HepG2 (cell line): ENCODE measurements around the gene HELZ. TPM values are rescaled to one million over a fixed set of nuclear protein-coding genes. Genes with fewer than 3 reads are reported as not detected.

Experiments used
- AGO2 ChIP-seq: fragments of 200-400 bp; formaldehyde crosslinking; optimal IDR thresholded peaks from 2 replicates; pipeline ENCODE3; 2017; ENCODE audit warnings: mild to moderate bottlenecking, low read depth, low read length, moderate library complexity
- ARID2 ChIP-seq: sonication (generic); formaldehyde crosslinking; IDR thresholded peaks from 2 replicates; pipeline ENCODE4 v1.8.1; 2022; ENCODE audit warnings: mild to moderate bottlenecking, missing genetic modification reagents, borderline replicate concordance
- FOXA1 ChIP-seq, 2 experiments: fragments of 450-650 bp in 1 of 2; sonication (generic) in 1 of 2; formaldehyde crosslinking in 1 of 2; IDR thresholded peaks; 2 replicates each; pipeline versions ENCODE4 v1.4.0 to v1.6.1; 2016 to 2020; ENCODE audit warnings: missing genetic modification reagents in 1 of 2
- FOXO1 ChIP-seq: sonication (generic); formaldehyde crosslinking; IDR thresholded peaks from 2 replicates; pipeline ENCODE4 v1.4.0; 2020; ENCODE audit warnings: missing genetic modification reagents
- HIVEP1 ChIP-seq: sonication (generic); formaldehyde crosslinking; IDR thresholded peaks from 2 replicates; pipeline ENCODE4 v1.4.0; 2020; ENCODE audit warnings: mild to moderate bottlenecking, missing genetic modification reagents
- KDM5A ChIP-seq: fragments of 200-600 bp; sonication (generic); IDR thresholded peaks from 2 replicates; pipeline ENCODE4 v1.7.0; 2018; ENCODE audit warnings: antibody characterized with exemption, mild to moderate bottlenecking, low read length, borderline replicate concordance
- KLF6 ChIP-seq: IDR thresholded peaks from 2 replicates; pipeline ENCODE4 v1.8.0; 2016; ENCODE audit warnings: missing biosample characterization, missing genetic modification reagents
- NFAT5 ChIP-seq: sonication (generic); formaldehyde crosslinking; IDR thresholded peaks from 2 replicates; pipeline ENCODE4 v1.4.0; 2020; ENCODE audit warnings: missing genetic modification reagents
- NFIB ChIP-seq: sonication (generic); formaldehyde crosslinking; IDR thresholded peaks from 2 replicates; pipeline ENCODE4 v1.9.0; 2021; ENCODE audit warnings: missing genetic modification reagents, mild to moderate bottlenecking, borderline replicate concordance
- ONECUT2 ChIP-seq: sonication (generic); formaldehyde crosslinking; IDR thresholded peaks from 2 replicates; pipeline ENCODE4 v1.4.0; 2020; ENCODE audit warnings: missing genetic modification reagents
- SP2 ChIP-seq: sonication (generic); formaldehyde crosslinking; IDR thresholded peaks from 2 replicates; pipeline ENCODE4 v1.5.1; 2020; ENCODE audit warnings: mild to moderate bottlenecking, missing genetic modification reagents
- ZMYM2 ChIP-seq: sonication (generic); formaldehyde crosslinking; IDR thresholded peaks from 2 replicates; pipeline ENCODE4 v1.8.0; 2022; ENCODE audit warnings: mild to moderate bottlenecking, missing genetic modification reagents
- ZNF124 ChIP-seq: sonication (generic); formaldehyde crosslinking; IDR thresholded peaks from 2 replicates; pipeline ENCODE4 v1.4.0; 2020; ENCODE audit warnings: missing genetic modification reagents
- ZNF251 ChIP-seq: sonication (generic); formaldehyde crosslinking; IDR thresholded peaks from 2 replicates; pipeline ENCODE4 v1.9.0; 2021; ENCODE audit warnings: mild to moderate bottlenecking, missing genetic modification reagents
- ZNF280D ChIP-seq: sonication (generic); formaldehyde crosslinking; IDR thresholded peaks from 2 replicates; pipeline ENCODE4 v1.5.1; 2020; ENCODE audit warnings: mild to moderate bottlenecking, missing genetic modification reagents
- ZNF296 ChIP-seq: sonication (generic); formaldehyde crosslinking; conservative IDR thresholded peaks from 2 replicates; pipeline ENCODE4 v1.5.0; 2020; ENCODE audit warnings: mild to moderate bottlenecking, missing genetic modification reagents
- ZNF484 ChIP-seq: sonication (generic); formaldehyde crosslinking; IDR thresholded peaks from 2 replicates; pipeline ENCODE4 v1.5.1; 2020; ENCODE audit warnings: mild to moderate bottlenecking, low read depth, missing genetic modification reagents, borderline replicate concordance
- ZNF724P ChIP-seq: sonication (generic); formaldehyde crosslinking; IDR thresholded peaks from 2 replicates; pipeline ENCODE4 v1.8.0; 2022; ENCODE audit warnings: missing genetic modification reagents, borderline replicate concordance
- ZNF772 ChIP-seq: sonication (generic); formaldehyde crosslinking; IDR thresholded peaks from 2 replicates; pipeline ENCODE4 v1.5.0; 2020; ENCODE audit warnings: mild to moderate bottlenecking, missing genetic modification reagents
- polyA plus RNA-seq, 8 experiments: library from polyadenylated mRNA; depleted of rRNA in 3 of 8; stranded (reverse) in 7 of 8; unstranded in 1 of 8; fragments of >200 nt; fragmentation: Illumina TruSeq in 4 of 8; extraction: Trizol in 4 of 8; gene quantifications; 2 replicates each; pipeline versions ENCODE4 v1.2.1 to v1.2.3, GENCODE V29; 2011 to 2016; ENCODE audit warnings: low read depth in 4 of 8, missing spikeins in 1 of 8, mixed read lengths in 1 of 8; ENCODE audit not compliant: insufficient read depth in 1 of 8
- total RNA-seq, 5 experiments: library from RNA; depleted of rRNA; stranded (reverse); fragments of >200 nt; fragmentation: Illumina TruSeq; extraction: Trizol; gene quantifications; 2 replicates each; pipeline ENCODE4 v1.2.3, GENCODE V29; 2016; ENCODE audit warnings: low read depth in 1 of 5
- TF ChIP-seq, protein P1 (sequence below): sonication (generic); formaldehyde crosslinking; IDR thresholded peaks from 2 replicates; pipeline ENCODE4 v1.9.0; 2022; ENCODE audit warnings: low read depth, missing genetic modification reagents

Gene HELZ
- total and polyA plus RNA-seq, 2 of the 13 experiments (the other 11 are each of a cell fraction or from before 2014, with no cell fraction given): 35.3 to 52.4 TPM

DNA sequence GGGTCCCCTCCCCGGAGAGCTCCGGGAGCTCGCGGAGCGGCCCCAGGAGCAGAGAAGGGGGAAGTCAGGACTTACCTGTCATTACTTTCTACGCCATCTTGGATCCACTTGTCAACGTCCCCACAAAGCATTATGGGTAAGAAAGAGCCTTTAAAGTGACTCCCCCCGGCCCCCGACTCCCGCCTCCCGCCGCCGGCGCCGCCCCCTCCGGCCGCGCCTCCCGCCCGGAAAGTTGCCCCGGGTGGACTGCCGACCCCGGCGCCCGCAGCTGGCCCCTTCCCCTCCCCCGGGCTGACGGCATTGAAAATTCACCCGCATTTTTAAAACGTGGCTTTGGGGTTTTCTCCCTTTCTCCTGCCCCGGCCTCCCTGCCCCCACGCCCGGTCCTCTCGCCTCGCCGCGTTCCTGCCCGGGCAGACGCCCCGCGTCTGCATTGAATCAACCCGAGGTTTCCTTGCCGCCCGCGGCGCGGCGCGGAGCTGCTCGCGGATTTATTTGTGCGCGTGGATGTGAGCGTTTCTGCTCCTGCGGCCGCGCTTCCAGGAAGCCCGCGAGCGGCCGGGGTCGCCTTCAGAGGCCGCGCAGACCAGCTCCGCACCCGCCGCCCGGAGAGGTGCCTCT is at the start of gene HELZ (continued):
- no peak for TF ChIP-seq SP2 (CRISPR knock-in tag)
- no peak for TF ChIP-seq ZNF251 (CRISPR knock-in tag)
- TF ChIP-seq FOXA1 (IDR thresholded peaks at IDR 0.05): no peak
- no peak for TF ChIP-seq FOXA1 (CRISPR knock-in tag; IDR thresholded peaks at IDR 0.05)
- no peak for TF ChIP-seq ZNF772 (CRISPR knock-in tag)
- 0 out of 2 replicates have a peak, but pooled peaks have one; percentile 10 for TF ChIP-seq ZNF280D (CRISPR knock-in tag)
- peak; percentile 81; the same call in 1 of the 2 replicates for TF ChIP-seq ARID2
- 0 out of 2 replicates have a peak, but pooled peaks have one; percentile 32 for TF ChIP-seq KLF6 (CRISPR knock-in tag)
- peak; percentile 74; the same call in 1 of the 2 replicates for TF ChIP-seq KDM5A
- no peak for TF ChIP-seq NFIB
- TF ChIP-seq ZNF724P (CRISPR knock-in tag): no peak
- 0 out of 2 replicates have a peak, but pooled peaks have one; percentile 45 for TF ChIP-seq ZNF124 (CRISPR knock-in tag)
- TF ChIP-seq NFAT5 (CRISPR knock-in tag): no peak
- TF ChIP-seq ZMYM2 (CRISPR knock-in tag): no peak
- TF ChIP-seq ONECUT2: no peak
- peak; percentile 90 for TF ChIP-seq AGO2
- TF ChIP-seq FOXO1: no peak; the same call in none of the 2 replicates
- no peak; the same call in 1 of the 2 replicates for TF ChIP-seq ZNF296
- peak; percentile 59 for TF ChIP-seq HIVEP1 (CRISPR knock-in tag)
- TF ChIP-seq ZNF484 (CRISPR knock-in tag): no peak
- TF ChIP-seq, protein P1, sequence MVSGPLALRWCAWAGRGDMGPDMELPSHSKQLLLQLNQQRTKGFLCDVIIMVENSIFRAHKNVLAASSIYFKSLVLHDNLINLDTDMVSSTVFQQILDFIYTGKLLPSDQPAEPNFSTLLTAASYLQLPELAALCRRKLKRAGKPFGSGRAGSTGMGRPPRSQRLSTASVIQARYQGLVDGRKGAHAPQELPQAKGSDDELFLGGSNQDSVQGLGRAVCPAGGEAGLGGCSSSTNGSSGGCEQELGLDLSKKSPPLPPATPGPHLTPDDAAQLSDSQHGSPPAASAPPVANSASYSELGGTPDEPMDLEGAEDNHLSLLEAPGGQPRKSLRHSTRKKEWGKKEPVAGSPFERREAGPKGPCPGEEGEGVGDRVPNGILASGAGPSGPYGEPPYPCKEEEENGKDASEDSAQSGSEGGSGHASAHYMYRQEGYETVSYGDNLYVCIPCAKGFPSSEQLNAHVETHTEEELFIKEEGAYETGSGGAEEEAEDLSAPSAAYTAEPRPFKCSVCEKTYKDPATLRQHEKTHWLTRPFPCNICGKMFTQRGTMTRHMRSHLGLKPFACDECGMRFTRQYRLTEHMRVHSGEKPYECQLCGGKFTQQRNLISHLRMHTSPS (CRISPR knock-in tag): peak; percentile 50; the same call in 1 of the 2 replicates
